Small intestine (tissue), 7 donors: ENCODE results near the gene PKNOX2. TPM values are rescaled to one million over a fixed set of nuclear protein-coding genes. Genes with fewer than 3 reads are reported as not detected.

Experiments
- DNase-seq, 2 donors: peaks; one replicate each; pipeline versions ENCODE4 v3.0.0 to v3.0.0-alpha.2; 2013
- FAIRE-seq: peaks from 2 replicates; lab custom pipeline; 2012; peaks lifted over from hg19 to GRCh38; lab: Jason Lieb, UNC
- H3K27ac ChIP-seq, 3 donors: one replicate each; pipeline ENCODE4 v1.5.1; 2013; ENCODE audit warnings: low read length in 2 of 3, mild to moderate bottlenecking in 2 of 3, control low read depth in 1 of 3, inconsistent platforms in 1 of 3, low read depth in 1 of 3, moderate library complexity in 1 of 3
- H3K27me3 ChIP-seq, 3 donors: one replicate each; pipeline ENCODE4 v1.6.1; 2013; ENCODE audit warnings: low read length in 3 of 3, inconsistent platforms in 1 of 3; ENCODE audit not compliant: control insufficient read depth in 3 of 3, insufficient read depth in 3 of 3
- H3K36me3 ChIP-seq, 3 donors: one replicate each; pipeline ENCODE4 v1.6.1; 2013; ENCODE audit warnings: low read length in 3 of 3, inconsistent platforms in 1 of 3, low read depth in 1 of 3, mild to moderate bottlenecking in 1 of 3, moderate library complexity in 1 of 3; ENCODE audit not compliant: control insufficient read depth in 3 of 3, insufficient read depth in 2 of 3
- H3K4me1 ChIP-seq, 3 donors: one replicate each; pipeline ENCODE4 v1.6.1; 2013; ENCODE audit warnings: low read length in 2 of 3, inconsistent platforms in 1 of 3, low read depth in 1 of 3, mild to moderate bottlenecking in 1 of 3, moderate library complexity in 1 of 3; ENCODE audit not compliant: control insufficient read depth in 3 of 3, insufficient read depth in 2 of 3
- H3K4me3 ChIP-seq, 3 donors: one replicate each; pipeline ENCODE4 v1.5.1; 2013; ENCODE audit warnings: low read length in 3 of 3, control low read depth in 1 of 3, inconsistent platforms in 1 of 3, low read depth in 1 of 3, mild to moderate bottlenecking in 1 of 3, moderate library complexity in 1 of 3
- H3K9me3 ChIP-seq, 2 donors: one replicate each; pipeline ENCODE4 v1.6.1; 2013; ENCODE audit warnings: low read depth in 1 of 2, low read length in 1 of 2; ENCODE audit not compliant: control insufficient read depth in 2 of 2, insufficient read depth in 1 of 2
- WGBS, 3 donors: extraction: QIAGEN DNeasy Blood & Tissue Kit; methylation state at CpG; one replicate each; pipeline ENCODE4 v1.1.7; 2013; 5-methylcytosine and 5-hydroxymethylcytosine counted together
- polyA plus RNA-seq, 4 donors: library from polyadenylated mRNA; stranded (reverse) in 3 of 4; unstranded in 1 of 4; fragments of 200-250 nt in 3 of 4; fragments of 120-200 nt in 1 of 4; gene quantifications; one replicate each; pipeline versions ENCODE4 v1.2.1 to v1.2.3, GENCODE V29; 2013
- donor health status: healthy with polysubstance abuse.
- donor health status: control.
- donor health status: control.
- donor health status: Bipolar disorder and iron deficiency.
- donor health status: healthy.

The PKNOX2 gene
- polyA plus RNA-seq, 4 donors, result 1.1 to 2.5 (median 1.2) TPM; not detected in 1

- Histone ChIP-seq H3K27ac (peak overlapping the region in 1 of 3 donors; percentile 6), H3K9me3 (no peaks in the 10 kb centered on the region), H3K4me1 (no peaks in the 10 kb centered on the region), H3K27me3 (peaks cover 0 to under 1% (median 0%) of the 10 kb centered on the region in 3 donors), H3K4me3 (no peak overlapping the region), H3K36me3 (peaks cover 0 to 2% (median 0%) of the 10 kb centered on the region in 3 donors)
- DNase-seq (no peak), FAIRE-seq (no peak)
- 38 to 51% (median 49%) methylated on average over 3 of the region's 3 CpGs for WGBS, 3 donors
Observed at GRCh38 chr11:125300791-125301218, 136.3 kb downstream of the PKNOX2 start.

DNA sequence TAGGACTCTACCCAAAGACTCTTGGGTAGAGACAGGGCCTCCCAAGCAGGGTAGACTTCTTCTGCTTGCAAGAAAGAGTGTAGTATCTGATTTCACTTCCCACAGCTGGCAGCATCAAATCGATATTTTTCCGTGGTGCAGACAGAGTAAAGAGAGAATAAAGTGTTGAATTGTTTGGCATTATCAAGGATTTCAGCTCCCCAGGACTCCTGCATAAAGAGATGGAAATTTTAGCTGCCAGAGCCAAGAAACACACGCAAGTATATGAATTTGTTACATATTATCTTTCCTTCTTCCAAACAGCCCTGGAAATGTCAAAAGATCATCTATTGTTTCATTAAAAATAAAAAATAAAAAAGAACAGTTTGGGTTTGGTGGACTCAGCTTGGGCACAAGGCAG lies 136.8 kb downstream of the PKNOX2 start:
- WGBS, 3 donors, result 54 to 73% (median 72%) methylated on average over 3 of the region's 3 CpGs
- H3K27me3 ChIP-seq, result no peaks in the 10 kb centered on the region
- FAIRE-seq (no peak), DNase-seq (no peak)
- H3K9me3 ChIP-seq, result no peaks in the 10 kb centered on the region
- peaks cover 0 to 2% (median 0%) of the 10 kb centered on the region in 3 donors for H3K36me3 ChIP-seq
- no peak overlapping the region for H3K4me3 ChIP-seq
- H3K27ac ChIP-seq, result peak overlapping the region in 1 of 3 donors; percentile 6
- H3K4me1 ChIP-seq, result no peaks in the 10 kb centered on the region

DNA sequence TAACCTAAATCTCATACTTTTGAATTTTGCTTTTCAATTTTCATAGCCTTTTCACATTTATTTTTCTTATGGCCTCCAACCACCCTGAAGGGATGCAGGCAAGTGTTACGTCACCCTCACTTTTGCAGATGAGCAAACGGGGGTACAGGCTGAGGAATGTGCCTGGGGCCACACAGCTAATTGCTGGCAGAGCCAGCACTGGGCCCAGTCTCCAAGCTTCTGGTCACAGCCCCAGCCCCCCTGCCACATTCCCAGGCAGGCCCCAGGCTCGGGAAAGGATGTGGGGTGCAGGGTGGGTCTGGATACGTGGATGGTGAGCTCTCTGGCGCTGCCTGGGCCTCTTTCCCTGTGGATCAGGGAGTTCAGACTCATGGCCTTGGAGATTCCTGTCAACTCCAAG lies 138.6 kb downstream of the PKNOX2 start:
- H3K27me3 ChIP-seq, result no peaks in the 10 kb centered on the region
- DNase-seq (no peak), FAIRE-seq (no peak)
- no peaks in the 10 kb centered on the region for H3K9me3 ChIP-seq
- no peak overlapping the region for H3K27ac ChIP-seq
- H3K36me3 ChIP-seq, result peaks cover 0 to 2% (median 0%) of the 10 kb centered on the region in 3 donors
- 73 to 90% (median 86%) methylated on average over 5 of the region's 5 CpGs for WGBS, 3 donors
- no peak overlapping the region for H3K4me3 ChIP-seq
- no peaks in the 10 kb centered on the region for H3K4me1 ChIP-seq

DNA sequence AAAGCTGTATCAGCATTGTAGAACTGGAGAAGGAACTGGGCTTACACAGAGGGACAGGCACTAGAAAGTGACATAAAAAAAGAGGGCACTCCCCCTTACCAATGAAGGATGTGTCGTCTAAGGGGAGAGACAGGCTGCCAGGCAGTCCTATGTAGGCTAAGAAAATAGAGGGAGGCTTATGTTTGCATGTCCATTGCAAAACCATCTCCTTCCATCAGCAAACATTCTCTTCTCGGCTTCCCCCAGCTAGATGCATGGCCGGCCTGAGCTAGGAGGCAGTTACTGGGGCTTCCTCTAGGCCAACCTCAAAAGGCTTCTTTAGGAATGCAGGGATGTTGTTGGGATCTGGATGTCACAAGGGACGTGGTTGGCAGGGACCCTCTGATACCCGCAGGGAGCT lies 139.1 kb downstream of the PKNOX2 start:
- H3K9me3 ChIP-seq, result no peaks in the 10 kb centered on the region
- WGBS, 3 donors, result 43 to 85% (median 82%) methylated on average over 5 of the region's 5 CpGs
- FAIRE-seq, result no peak

GRCh38 chr11:125304136-125304535 lies 139.6 kb downstream of the PKNOX2 start:
- DNase-seq (peak in 1 of 2 donors; percentile 42), FAIRE-seq (no peak)
- Histone ChIP-seq H3K27me3 (no peaks in the 10 kb centered on the region), H3K4me1 (no peaks in the 10 kb centered on the region), H3K36me3 (peaks cover 0 to 2% (median 0%) of the 10 kb centered on the region in 3 donors), H3K4me3 (no peak overlapping the region), H3K9me3 (no peaks in the 10 kb centered on the region), H3K27ac (no peak overlapping the region)
- WGBS, 3 donors, result 14 to 47% (median 43%) methylated on average over 7 of the region's 7 CpGs

More for the DNA sequence above, 139.1 kb downstream of the PKNOX2 start:
- Histone ChIP-seq H3K4me3 (no peak overlapping the region), H3K27ac (no peak overlapping the region), H3K4me1 (no peaks in the 10 kb centered on the region), H3K27me3 (no peaks in the 10 kb centered on the region), H3K36me3 (peaks cover 0 to 2% (median 0%) of the 10 kb centered on the region in 3 donors)
- no peak for DNase-seq

DNA sequence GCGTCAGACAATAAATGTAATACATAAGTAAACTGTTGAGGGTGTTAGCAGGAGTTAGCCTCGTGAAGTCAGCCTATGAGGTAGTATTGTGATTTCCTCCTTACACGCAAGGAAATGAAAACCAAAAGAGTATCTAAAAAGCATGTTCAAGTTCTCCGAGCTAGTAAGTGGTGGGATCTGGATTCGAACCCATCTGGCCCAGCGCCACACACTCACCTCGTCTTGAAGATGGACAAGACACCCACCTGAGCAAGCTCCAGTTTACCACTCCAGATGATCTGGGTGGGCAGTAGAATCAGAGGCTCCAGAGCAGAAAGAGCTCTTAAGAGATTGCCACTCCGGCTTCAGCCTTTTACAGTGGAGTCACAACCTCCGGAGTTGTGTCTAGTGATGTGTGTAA lies 140.3 kb downstream of the PKNOX2 start:
- WGBS, 3 donors, result 80 to 88% (median 85%) methylated on average over 9 of the region's 9 CpGs
- Histone ChIP-seq H3K27me3 (no peaks in the 10 kb centered on the region), H3K36me3 (no peaks in the 10 kb centered on the region), H3K4me1 (no peaks in the 10 kb centered on the region), H3K27ac (no peak overlapping the region), H3K4me3 (no peak overlapping the region), H3K9me3 (no peaks in the 10 kb centered on the region)
- FAIRE-seq, result no peak
- no peak for DNase-seq

GRCh38 chr11:125305345-125305744 lies 140.8 kb downstream of the PKNOX2 start:
- H3K4me1 ChIP-seq, result no peaks in the 10 kb centered on the region
- 80 to 88% (median 84%) methylated on average over 7 of the region's 7 CpGs for WGBS, 3 donors
- FAIRE-seq, result no peak

GRCh38 chr11:125306476-125306875 lies 141.9 kb downstream of the PKNOX2 start:
- Histone ChIP-seq H3K36me3 (no peaks in the 10 kb centered on the region), H3K9me3 (no peaks in the 10 kb centered on the region), H3K4me3 (no peak overlapping the region), H3K4me1 (no peaks in the 10 kb centered on the region), H3K27ac (no peak overlapping the region), H3K27me3 (peaks cover 0 to 3% (median 0%) of the 10 kb centered on the region in 3 donors)
- no peak for DNase-seq
- FAIRE-seq, result no peak
- WGBS, 3 donors, result 75 to 80% (median 76%) methylated on average over 7 of the region's 7 CpGs

More at GRCh38 chr11:125305345-125305744, 140.8 kb downstream of the PKNOX2 start:
- H3K4me3 ChIP-seq, result no peak overlapping the region
- no peaks in the 10 kb centered on the region for H3K9me3 ChIP-seq
- H3K36me3 ChIP-seq, result no peaks in the 10 kb centered on the region
- DNase-seq, result no peak
- H3K27ac ChIP-seq, result no peak overlapping the region
- no peaks in the 10 kb centered on the region for H3K27me3 ChIP-seq

DNA sequence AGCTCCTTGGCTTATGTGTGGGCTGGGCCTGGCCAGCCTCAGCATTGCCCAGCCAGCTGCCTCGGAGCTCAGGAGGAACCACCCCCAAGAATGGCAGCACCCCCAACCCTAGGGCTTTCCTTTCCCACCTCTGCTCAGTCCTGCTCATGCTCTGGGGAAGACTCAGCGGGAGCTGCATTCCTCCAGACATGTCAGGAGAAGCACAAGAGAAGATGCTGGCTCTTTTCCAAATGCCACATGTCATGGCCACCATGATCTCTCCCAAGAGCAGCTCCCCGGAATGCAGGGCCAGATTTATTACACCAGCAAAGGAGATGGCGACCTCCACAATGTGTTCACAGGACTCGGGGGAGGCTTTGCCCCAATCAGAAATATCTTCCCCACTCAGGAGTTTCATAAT lies 143.7 kb downstream of the PKNOX2 start:
- no peak for FAIRE-seq
- Histone ChIP-seq H3K27me3 (peaks cover 0 to 5% (median 0%) of the 10 kb centered on the region in 3 donors), H3K4me3 (no peak overlapping the region)

More for the DNA sequence above, 143.7 kb downstream of the PKNOX2 start:
- DNase-seq, result no peak
- WGBS, 3 donors, result 75 to 85% (median 78%) methylated on average over 5 of the region's 5 CpGs
- H3K27ac ChIP-seq, result no peak overlapping the region
- no peaks in the 10 kb centered on the region for H3K36me3 ChIP-seq
- no peaks in the 10 kb centered on the region for H3K9me3 ChIP-seq
- no peaks in the 10 kb centered on the region for H3K4me1 ChIP-seq
